ENCODE measurements around the gene STAC3.

Gene STAC3

DNA sequence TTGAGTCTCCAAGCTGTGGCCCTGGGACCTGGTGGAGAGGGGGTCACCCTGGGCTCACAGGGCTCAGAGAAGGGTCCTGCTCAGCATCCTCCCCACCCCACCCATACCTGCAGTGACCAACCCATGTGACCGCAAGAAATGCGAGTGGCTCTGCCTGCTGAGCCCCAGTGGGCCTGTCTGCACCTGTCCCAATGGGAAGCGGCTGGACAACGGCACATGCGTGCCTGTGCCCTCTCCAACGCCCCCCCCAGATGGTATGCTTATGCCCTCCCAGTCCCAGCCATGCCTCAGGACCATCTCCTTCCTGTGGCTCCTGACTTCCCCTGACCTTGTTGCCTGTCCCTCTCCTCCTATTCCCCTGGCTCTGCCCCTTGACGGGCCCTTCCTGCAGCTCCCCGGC, 41.1 kb downstream of the STAC3 start:
- no peaks in the 10 kb centered on the region for H4K20me1 ChIP-seq (ENCODE audit: insufficient read depth, low read length)
- DNase-seq (no peak), ATAC-seq (ENCODE audit: insufficient read depth, low read depth) (no peak)
- peaks cover 13% of the 10 kb centered on the region for H3K4me1 ChIP-seq (ENCODE audit: insufficient read depth, low read length)
- TF ChIP-seq, protein P1, sequence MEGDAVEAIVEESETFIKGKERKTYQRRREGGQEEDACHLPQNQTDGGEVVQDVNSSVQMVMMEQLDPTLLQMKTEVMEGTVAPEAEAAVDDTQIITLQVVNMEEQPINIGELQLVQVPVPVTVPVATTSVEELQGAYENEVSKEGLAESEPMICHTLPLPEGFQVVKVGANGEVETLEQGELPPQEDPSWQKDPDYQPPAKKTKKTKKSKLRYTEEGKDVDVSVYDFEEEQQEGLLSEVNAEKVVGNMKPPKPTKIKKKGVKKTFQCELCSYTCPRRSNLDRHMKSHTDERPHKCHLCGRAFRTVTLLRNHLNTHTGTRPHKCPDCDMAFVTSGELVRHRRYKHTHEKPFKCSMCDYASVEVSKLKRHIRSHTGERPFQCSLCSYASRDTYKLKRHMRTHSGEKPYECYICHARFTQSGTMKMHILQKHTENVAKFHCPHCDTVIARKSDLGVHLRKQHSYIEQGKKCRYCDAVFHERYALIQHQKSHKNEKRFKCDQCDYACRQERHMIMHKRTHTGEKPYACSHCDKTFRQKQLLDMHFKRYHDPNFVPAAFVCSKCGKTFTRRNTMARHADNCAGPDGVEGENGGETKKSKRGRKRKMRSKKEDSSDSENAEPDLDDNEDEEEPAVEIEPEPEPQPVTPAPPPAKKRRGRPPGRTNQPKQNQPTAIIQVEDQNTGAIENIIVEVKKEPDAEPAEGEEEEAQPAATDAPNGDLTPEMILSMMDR (IDR thresholded peaks at IDR 0.05; ENCODE audit: borderline replicate concordance, extremely low read depth, low read length, poor library complexity, severe bottlenecking) = no peak
- no peak for TF ChIP-seq EZH2 (IDR thresholded peaks at IDR 0.05; ENCODE audit: borderline replicate concordance, low read depth, low read length, severe bottlenecking)
- peaks cover 9% of the 10 kb centered on the region for H3K27me3 ChIP-seq (ENCODE audit: insufficient read depth, low read length, poor library complexity)
- no peak overlapping the region for H3K9ac ChIP-seq (ENCODE audit: low read depth, low read length)
- H3K36me3 ChIP-seq (ENCODE audit: insufficient read depth, low read length) = no peaks in the 10 kb centered on the region
- no peak overlapping the region for H3K27ac ChIP-seq (ENCODE audit: low read length)
- H3K4me3 ChIP-seq (ENCODE audit: low read depth in 1 of 2, low read length in 2 of 2) = no peak overlapping the region
- H3K4me2 ChIP-seq (ENCODE audit: insufficient read depth, low read length) = no peak overlapping the region
- H3K79me2 ChIP-seq (ENCODE audit: insufficient read depth, low read length) = no peaks in the 10 kb centered on the region
- H3K9me3 ChIP-seq (ENCODE audit: insufficient read depth, low read length, severe bottlenecking) = no peaks in the 10 kb centered on the region
- H2AFZ ChIP-seq (ENCODE audit: low read depth, low read length) = no peak overlapping the region

DNA sequence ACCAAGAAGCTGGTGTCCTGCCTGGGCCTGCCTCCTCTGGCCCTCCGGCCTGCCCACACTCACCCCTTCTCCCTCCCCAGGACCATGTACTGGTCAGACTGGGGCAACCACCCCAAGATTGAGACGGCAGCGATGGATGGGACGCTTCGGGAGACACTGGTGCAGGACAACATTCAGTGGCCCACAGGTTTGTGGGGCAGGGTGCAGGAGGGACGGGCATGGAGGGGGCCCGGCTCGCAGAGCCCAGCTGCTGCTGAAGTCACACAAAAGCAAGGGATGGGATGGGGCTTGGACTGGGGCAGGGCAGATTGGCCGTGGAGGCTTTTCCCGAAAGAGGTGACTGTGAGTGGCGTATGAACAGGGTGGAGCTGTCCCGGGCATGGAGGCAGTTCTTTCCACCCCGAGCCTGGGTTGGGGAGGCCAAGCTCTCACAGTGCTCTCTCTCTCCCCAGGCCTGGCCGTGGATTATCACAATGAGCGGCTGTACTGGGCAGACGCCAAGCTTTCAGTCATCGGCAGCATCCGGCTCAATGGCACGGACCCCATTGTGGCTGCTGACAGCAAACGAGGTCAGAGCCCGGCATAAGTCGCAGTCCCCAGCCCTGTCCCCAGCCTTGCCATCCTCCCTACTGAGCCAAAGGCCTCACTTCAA, 42.2 kb downstream of the STAC3 start:
- DNase-seq (no peak), ATAC-seq (ENCODE audit: insufficient read depth, low read depth) (no peak)
- no peak overlapping the region for H3K4me2 ChIP-seq (ENCODE audit: insufficient read depth, low read length)
- H3K9ac ChIP-seq (ENCODE audit: low read depth, low read length) = no peak overlapping the region
- no peak for TF ChIP-seq EZH2 (IDR thresholded peaks at IDR 0.05; ENCODE audit: borderline replicate concordance, low read depth, low read length, severe bottlenecking)
- TF ChIP-seq, protein P1 (IDR thresholded peaks at IDR 0.05; ENCODE audit: borderline replicate concordance, extremely low read depth, low read length, poor library complexity, severe bottlenecking) = no peak
- H3K9me3 ChIP-seq (ENCODE audit: insufficient read depth, low read length, severe bottlenecking) = no peaks in the 10 kb centered on the region
- H3K27ac ChIP-seq (ENCODE audit: low read length) = no peak overlapping the region
- no peaks in the 10 kb centered on the region for H4K20me1 ChIP-seq (ENCODE audit: insufficient read depth, low read length)
- no peaks in the 10 kb centered on the region for H3K36me3 ChIP-seq (ENCODE audit: insufficient read depth, low read length)
- no peaks in the 10 kb centered on the region for H3K27me3 ChIP-seq (ENCODE audit: insufficient read depth, low read length, poor library complexity)
- H2AFZ ChIP-seq (ENCODE audit: low read depth, low read length) = no peak overlapping the region
- H3K4me1 ChIP-seq (ENCODE audit: insufficient read depth, low read length) = peaks cover 8% of the 10 kb centered on the region
- H3K79me2 ChIP-seq (ENCODE audit: insufficient read depth, low read length) = no peaks in the 10 kb centered on the region
- H3K4me3 ChIP-seq (ENCODE audit: low read depth in 1 of 2, low read length in 2 of 2) = no peak overlapping the region

DNA sequence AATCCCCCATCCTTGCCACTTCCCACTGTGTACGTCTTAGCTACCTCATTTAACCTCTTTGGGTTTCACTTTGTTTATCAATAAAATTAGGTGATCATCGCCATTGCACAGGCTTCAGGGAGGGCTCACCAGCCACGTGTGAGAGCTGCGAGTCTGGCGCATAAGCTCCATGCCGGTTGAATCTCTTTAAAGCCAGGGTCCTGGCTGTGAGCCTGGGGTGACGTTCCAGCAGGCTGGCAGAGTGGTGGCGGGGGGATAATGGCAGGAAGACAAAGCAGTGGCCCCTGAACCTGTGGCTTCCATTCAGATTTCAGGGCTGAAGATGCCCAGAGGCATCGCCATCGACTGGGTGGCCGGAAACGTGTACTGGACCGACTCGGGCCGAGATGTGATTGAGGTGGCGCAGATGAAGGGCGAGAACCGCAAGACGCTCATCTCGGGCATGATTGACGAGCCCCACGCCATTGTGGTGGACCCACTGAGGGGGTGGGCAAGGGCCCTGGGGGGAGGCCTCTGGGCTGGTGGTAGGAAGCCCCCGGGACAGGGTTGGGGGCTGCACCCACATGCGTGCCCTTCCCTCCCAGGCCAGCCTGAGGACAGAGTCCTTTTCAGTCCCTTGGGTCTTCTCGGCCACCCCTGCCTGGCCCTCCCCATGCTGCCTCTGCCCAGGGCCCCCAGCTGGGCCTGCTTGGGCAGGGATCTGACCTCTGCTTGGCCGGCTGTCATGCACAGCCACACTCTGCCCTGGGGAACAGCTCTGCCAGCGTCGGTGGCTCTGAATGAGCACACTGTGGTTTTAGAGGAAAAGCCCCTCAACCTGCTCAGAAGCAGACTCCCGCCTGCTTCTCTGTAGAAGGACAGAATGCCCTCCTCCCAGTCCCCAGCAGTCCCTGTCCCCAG, 43.0 kb downstream of the STAC3 start:
- Histone ChIP-seq H3K4me2 (ENCODE audit: insufficient read depth, low read length) (no peak overlapping the region), H3K27ac (ENCODE audit: low read length) (no peak overlapping the region), H3K9ac (ENCODE audit: low read depth, low read length) (no peak overlapping the region), H3K9me3 (ENCODE audit: insufficient read depth, low read length, severe bottlenecking) (no peaks in the 10 kb centered on the region), H4K20me1 (ENCODE audit: insufficient read depth, low read length) (no peaks in the 10 kb centered on the region), H3K4me1 (ENCODE audit: insufficient read depth, low read length) (peaks cover 2% of the 10 kb centered on the region; the same call in 1 of the 2 replicates), H2AFZ (ENCODE audit: low read depth, low read length) (no peak overlapping the region), H3K79me2 (ENCODE audit: insufficient read depth, low read length) (no peaks in the 10 kb centered on the region), H3K27me3 (ENCODE audit: insufficient read depth, low read length, poor library complexity) (no peaks in the 10 kb centered on the region), H3K36me3 (ENCODE audit: insufficient read depth, low read length) (no peaks in the 10 kb centered on the region), H3K4me3 (ENCODE audit: low read depth in 1 of 2, low read length in 2 of 2) (no peak overlapping the region)
- TF ChIP-seq, protein P1 (IDR thresholded peaks at IDR 0.05; ENCODE audit: borderline replicate concordance, extremely low read depth, low read length, poor library complexity, severe bottlenecking) = no peak
- TF ChIP-seq EZH2 (IDR thresholded peaks at IDR 0.05; ENCODE audit: borderline replicate concordance, low read depth, low read length, severe bottlenecking) = no peak
- ATAC-seq (ENCODE audit: insufficient read depth, low read depth) = no peak
- no peak for DNase-seq
